D721Med (cell line): ENCODE results near the gene FIGNL2.

Source experiments
- DNase-seq: peaks from one replicate; pipeline ENCODE4 v3.0.0; 2011; ENCODE audit warnings: low spot score; ENCODE audit not compliant: insufficient read length
- FAIRE-seq: peaks from 2 replicates; lab custom pipeline; 2011; peaks lifted over from hg19 to GRCh38; lab: Jason Lieb, UNC
- TF ChIP-seq, protein P1 (sequence below): IDR thresholded peaks from 2 replicates; pipeline ENCODE4 v1.5.1; 2012; ENCODE audit warnings: mild to moderate bottlenecking, control low read depth; ENCODE audit not compliant: insufficient read depth; ENCODE audit errors: missing control alignments

Gene FIGNL2, protein sequence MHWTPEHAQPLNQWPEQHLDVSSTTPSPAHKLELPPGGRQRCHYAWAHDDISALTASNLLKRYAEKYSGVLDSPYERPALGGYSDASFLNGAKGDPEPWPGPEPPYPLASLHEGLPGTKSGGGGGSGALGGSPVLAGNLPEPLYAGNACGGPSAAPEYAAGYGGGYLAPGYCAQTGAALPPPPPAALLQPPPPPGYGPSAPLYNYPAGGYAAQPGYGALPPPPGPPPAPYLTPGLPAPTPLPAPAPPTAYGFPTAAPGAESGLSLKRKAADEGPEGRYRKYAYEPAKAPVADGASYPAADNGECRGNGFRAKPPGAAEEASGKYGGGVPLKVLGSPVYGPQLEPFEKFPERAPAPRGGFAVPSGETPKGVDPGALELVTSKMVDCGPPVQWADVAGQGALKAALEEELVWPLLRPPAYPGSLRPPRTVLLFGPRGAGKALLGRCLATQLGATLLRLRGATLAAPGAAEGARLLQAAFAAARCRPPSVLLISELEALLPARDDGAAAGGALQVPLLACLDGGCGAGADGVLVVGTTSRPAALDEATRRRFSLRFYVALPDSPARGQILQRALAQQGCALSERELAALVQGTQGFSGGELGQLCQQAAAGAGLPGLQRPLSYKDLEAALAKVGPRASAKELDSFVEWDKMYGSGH

DNA sequence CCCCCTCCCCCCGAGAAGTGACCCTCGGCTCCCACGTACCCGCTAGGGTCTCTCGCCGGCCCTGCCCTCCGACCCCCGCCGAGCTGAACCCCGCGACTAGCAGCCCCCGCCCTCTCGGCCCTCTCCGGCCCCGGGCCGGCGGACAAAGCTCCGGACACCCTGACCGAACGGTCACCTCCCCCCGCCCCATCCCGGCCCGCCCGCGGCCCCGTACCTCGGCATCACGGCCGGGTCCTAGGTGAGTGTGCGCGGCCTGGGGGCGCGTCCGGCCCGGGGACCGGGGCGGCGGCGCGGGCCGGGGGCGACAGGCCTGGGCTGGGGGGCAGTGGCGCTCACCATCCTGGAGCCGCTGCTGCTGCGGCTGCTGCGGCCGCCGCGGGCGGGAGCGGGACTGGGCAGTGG is at the start of gene FIGNL2:
TSS of gene FIGNL2 (minus strand) at position 393 of the 402 bp plus-strand sequence. CDS start 26,305 bp downstream, outside the sequence.
- FAIRE-seq (no peak), DNase-seq (no peak)
- TF ChIP-seq, protein P1, sequence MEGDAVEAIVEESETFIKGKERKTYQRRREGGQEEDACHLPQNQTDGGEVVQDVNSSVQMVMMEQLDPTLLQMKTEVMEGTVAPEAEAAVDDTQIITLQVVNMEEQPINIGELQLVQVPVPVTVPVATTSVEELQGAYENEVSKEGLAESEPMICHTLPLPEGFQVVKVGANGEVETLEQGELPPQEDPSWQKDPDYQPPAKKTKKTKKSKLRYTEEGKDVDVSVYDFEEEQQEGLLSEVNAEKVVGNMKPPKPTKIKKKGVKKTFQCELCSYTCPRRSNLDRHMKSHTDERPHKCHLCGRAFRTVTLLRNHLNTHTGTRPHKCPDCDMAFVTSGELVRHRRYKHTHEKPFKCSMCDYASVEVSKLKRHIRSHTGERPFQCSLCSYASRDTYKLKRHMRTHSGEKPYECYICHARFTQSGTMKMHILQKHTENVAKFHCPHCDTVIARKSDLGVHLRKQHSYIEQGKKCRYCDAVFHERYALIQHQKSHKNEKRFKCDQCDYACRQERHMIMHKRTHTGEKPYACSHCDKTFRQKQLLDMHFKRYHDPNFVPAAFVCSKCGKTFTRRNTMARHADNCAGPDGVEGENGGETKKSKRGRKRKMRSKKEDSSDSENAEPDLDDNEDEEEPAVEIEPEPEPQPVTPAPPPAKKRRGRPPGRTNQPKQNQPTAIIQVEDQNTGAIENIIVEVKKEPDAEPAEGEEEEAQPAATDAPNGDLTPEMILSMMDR: no peak

DNA sequence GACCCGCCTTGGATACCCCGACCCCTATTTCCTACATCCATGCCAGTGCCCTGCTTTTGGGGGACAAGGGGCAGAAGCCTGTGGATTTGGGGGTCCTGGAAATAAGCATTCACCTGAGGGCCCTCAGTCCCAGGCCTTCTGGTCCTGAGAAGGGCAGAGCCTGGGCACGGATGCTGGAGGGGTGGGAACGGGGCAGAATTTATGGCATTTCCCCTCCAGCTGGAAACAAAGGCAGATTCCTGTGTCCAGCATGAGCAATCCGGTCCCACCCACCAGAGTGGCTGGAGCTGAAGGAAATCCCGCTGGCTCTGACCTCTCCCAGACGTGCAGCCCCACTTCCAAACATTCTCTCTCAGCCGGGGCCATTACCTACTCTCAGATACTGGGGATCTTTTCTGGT is 48.7 kb upstream of the FIGNL2 start:
- DNase-seq: no peak
- FAIRE-seq: no peak
- TF ChIP-seq, protein P1: no peak

DNA sequence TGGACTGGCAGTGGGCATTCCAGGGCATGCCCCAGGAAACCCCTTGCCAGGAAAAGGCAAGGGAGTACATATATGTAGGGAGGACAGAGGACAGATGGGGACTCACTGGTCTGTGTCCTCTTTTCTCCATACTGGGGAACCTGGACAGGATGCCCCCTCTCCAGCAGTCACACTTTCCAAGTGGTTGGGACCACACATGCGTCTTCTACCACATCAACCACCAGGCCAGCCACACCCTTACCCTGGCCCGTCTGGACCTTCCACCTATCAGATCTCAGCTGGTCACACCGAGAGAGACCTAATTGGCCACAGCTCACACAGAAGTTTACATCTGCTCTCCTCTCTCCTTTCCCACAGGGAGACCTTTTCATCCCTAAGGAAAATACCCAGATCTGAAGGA is 47.7 kb upstream of the FIGNL2 start:
- no peak for FAIRE-seq
- DNase-seq: no peak
- TF ChIP-seq, protein P1: no peak

DNA sequence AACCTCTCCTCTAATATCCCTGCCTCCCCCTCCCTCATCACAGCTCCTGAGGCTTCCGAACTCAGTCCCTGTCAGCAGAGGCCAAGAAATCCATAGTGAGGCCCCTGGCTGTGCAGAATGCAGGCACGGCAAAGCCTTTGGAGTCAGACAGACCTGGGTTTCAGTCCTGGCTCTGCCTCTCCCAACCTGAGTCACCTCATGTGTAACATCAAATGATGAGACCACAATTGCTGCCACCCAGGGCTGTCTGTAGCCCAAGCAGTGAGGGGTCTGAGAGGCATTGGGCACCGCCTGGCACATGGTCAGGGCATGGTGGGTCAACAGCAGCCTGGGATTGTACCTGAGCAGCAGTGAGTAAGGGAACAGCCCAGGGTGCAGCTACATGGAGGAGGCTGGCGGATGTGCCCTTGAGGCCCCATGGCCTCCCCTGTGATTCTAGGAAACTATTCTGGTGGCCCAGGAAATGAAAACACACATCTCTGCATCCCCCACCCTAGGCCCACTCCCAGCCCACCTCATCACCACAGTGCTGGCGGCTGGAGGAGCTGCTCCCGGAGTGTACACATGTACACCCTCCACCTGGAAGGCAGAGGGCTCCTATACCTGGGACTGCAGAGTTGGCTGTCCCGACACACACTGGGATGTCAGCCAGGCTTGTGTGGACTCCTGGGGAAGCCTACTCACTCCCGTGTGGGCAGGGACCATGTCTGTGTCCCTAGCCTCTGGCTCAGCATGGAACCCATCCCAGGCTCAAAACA is 47.0 kb upstream of the FIGNL2 start:
- no peak for FAIRE-seq
- TF ChIP-seq, protein P1: no peak

DNA sequence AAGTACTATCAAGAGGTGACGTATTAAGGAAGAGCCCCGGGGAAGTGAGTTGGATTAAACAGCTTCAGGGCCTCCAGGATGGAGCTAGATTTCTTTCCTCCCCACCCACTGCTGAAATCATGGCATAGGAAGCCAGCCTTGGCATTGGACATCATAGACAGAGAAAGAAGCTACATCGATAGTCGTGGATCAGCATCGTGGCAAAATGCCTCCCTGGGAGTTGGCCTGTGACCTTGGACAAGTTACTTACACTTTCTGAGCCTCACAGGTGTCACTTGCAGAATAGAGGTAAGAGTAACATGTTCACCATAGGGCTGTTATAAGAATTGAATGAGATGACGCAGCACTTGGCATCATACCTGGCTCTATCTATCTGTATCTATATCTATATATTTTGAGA is 45.3 kb upstream of the FIGNL2 start:
- DNase-seq: no peak
- TF ChIP-seq, protein P1: no peak
- no peak for FAIRE-seq

More for the DNA sequence above, 47.0 kb upstream of the FIGNL2 start:
- no peak for DNase-seq

DNA sequence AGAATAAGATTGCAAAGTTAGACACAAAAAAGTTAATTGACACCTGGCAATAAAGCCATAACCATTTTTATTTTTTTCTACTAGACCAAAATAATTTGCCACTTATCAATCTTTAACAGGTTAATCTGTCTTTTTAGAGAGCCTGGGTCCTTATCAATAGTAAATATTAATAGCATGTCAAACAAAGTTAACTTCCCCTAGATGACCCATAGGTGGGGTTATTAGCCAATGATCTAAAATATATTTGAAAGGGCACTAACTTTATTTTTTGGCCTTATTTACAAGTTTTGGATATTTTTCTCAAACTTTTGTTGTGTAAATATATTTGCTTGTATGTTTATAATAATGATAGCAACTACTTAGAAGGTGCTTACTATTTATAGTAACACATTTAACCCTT is 43.3 kb upstream of the FIGNL2 start:
- FAIRE-seq: no peak
- TF ChIP-seq, protein P1: peak; percentile 28
- DNase-seq: no peak
